WTC11 (cell line): ENCODE results near the gene KCNK17. TPM values are rescaled to one million over a fixed set of nuclear protein-coding genes. Genes with fewer than 3 reads are reported as not detected.

Experiments
- ATAC-seq: fragments of 200-7000 bp; cut with Tn5 transposase; 2 replicates; pipeline ENCODE4 v1.10.0; 2021; ENCODE audit warnings: mild to moderate bottlenecking, moderate library complexity
- CTCF ChIA-PET: fragments of 300-600 bp; sonication (Branson Sonifier 250); formaldehyde crosslinking; loops from one replicate; lab custom pipeline; 2021; ENCODE audit warnings: antibody characterized with exemption; lab: Charles Lee
- POLR2A ChIA-PET: fragments of 350-600 bp; sonication (Branson Sonifier 250); formaldehyde crosslinking; loops from one replicate; lab custom pipeline; 2021; ENCODE audit warnings: antibody characterized with exemption; lab: Charles Lee
- DNase-seq: peaks from one replicate; pipeline ENCODE4 v3.0.0; 2021; ENCODE audit warnings: low spot score
- H3K27ac Mint-ChIP-seq: 2 replicates; pipeline ENCODE4 v1.8.0; 2021; ENCODE audit warnings: mixed read lengths
- H3K27me3 Mint-ChIP-seq: 2 replicates; pipeline ENCODE4 v1.8.0; 2021; ENCODE audit warnings: low read depth, mild to moderate bottlenecking, moderate library complexity, mixed read lengths
- H3K36me3 Mint-ChIP-seq: 2 replicates; pipeline ENCODE4 v1.8.0; 2021; ENCODE audit warnings: mixed read lengths
- H3K4me1 Mint-ChIP-seq: 2 replicates; pipeline ENCODE4 v1.8.0; 2022; ENCODE audit warnings: mixed read lengths
- H3K4me3 Mint-ChIP-seq: 2 replicates; pipeline ENCODE4 v1.8.0; 2021; ENCODE audit warnings: mild to moderate bottlenecking, moderate library complexity, mixed read lengths
- H3K9me3 Mint-ChIP-seq: 2 replicates; pipeline ENCODE4 v1.8.0; 2021; ENCODE audit warnings: mixed read lengths
- GABPB1 ChIP-seq: sonication (generic); formaldehyde crosslinking; IDR thresholded peaks from 2 replicates; pipeline ENCODE4 v1.8.1; 2023; ENCODE audit warnings: mild to moderate bottlenecking, missing genetic modification reagents
- GTF2I ChIP-seq: fragments of 250-450 bp; sonication (Bioruptor Pico); conservative IDR thresholded peaks from 2 replicates; pipeline ENCODE4 v1.4.0; 2021; ENCODE audit warnings: mild to moderate bottlenecking
- IRF2 ChIP-seq: sonication (generic); formaldehyde crosslinking; IDR thresholded peaks from 2 replicates; pipeline ENCODE4 v1.8.0; 2022; ENCODE audit warnings: low read depth, missing genetic modification reagents, borderline replicate concordance
- KAT7 ChIP-seq: sonication (generic); formaldehyde crosslinking; IDR thresholded peaks from 2 replicates; pipeline ENCODE4 v1.8.1; 2023; ENCODE audit warnings: missing genetic modification reagents, mild to moderate bottlenecking, borderline replicate concordance
- MYBL2 ChIP-seq: sonication (generic); formaldehyde crosslinking; IDR thresholded peaks from 2 replicates; pipeline ENCODE4 v1.8.1; 2023; ENCODE audit warnings: mild to moderate bottlenecking, moderate library complexity, missing genetic modification reagents
- SMAD3 ChIP-seq: sonication (generic); formaldehyde crosslinking; IDR thresholded peaks from 2 replicates; pipeline ENCODE4 v1.8.0; 2022; ENCODE audit warnings: missing genetic modification reagents, mild to moderate bottlenecking, borderline replicate concordance
- SMAD4 ChIP-seq: sonication (generic); formaldehyde crosslinking; IDR thresholded peaks from 2 replicates; pipeline ENCODE4 v1.8.0; 2022; ENCODE audit warnings: mild to moderate bottlenecking, missing genetic modification reagents
- TCF7 ChIP-seq: sonication (generic); formaldehyde crosslinking; IDR thresholded peaks from 2 replicates; pipeline ENCODE4 v1.8.0; 2022; ENCODE audit warnings: mild to moderate bottlenecking, low read depth, missing genetic modification reagents, moderate library complexity
- ZBTB21 ChIP-seq: sonication (generic); formaldehyde crosslinking; IDR thresholded peaks from 2 replicates; pipeline ENCODE4 v1.8.1; 2023; ENCODE audit warnings: mild to moderate bottlenecking, missing genetic modification reagents, borderline replicate concordance
- ZNF138 ChIP-seq: sonication (generic); formaldehyde crosslinking; conservative IDR thresholded peaks from 2 replicates; pipeline ENCODE4 v1.8.1; 2022; ENCODE audit warnings: mild to moderate bottlenecking, moderate library complexity, missing genetic modification reagents
- ZNF263 ChIP-seq: sonication (generic); formaldehyde crosslinking; IDR thresholded peaks from 2 replicates; pipeline ENCODE4 v1.8.1; 2022; ENCODE audit warnings: low read depth, mild to moderate bottlenecking, moderate library complexity, missing genetic modification reagents
- ZNF396 ChIP-seq: fragments of 250-450 bp; sonication (Bioruptor Pico); IDR thresholded peaks from 2 replicates; pipeline ENCODE4 v1.8.0; 2021; ENCODE audit warnings: mild to moderate bottlenecking, moderate library complexity, borderline replicate concordance
- ZNF423 ChIP-seq: fragments of 250-450 bp; sonication (Bioruptor Pico); IDR thresholded peaks from 2 replicates; pipeline ENCODE4 v2.1.2; 2022; ENCODE audit warnings: mild to moderate bottlenecking, moderate library complexity
- ZNF671 ChIP-seq: fragments of 250-450 bp; sonication (Bioruptor Pico); IDR thresholded peaks from 2 replicates; pipeline ENCODE4 v1.8.0; 2021; ENCODE audit warnings: mild to moderate bottlenecking
- total RNA-seq: library from RNA; stranded (reverse); gene quantifications from 3 replicates; pipeline ENCODE4 v1.2.3, GENCODE V29; 2021
- TF ChIP-seq, protein P1 (sequence below): sonication (generic); formaldehyde crosslinking; IDR thresholded peaks from 2 replicates; pipeline ENCODE4 v1.8.0; 2023; ENCODE audit warnings: mild to moderate bottlenecking, missing genetic modification reagents
- TF ChIP-seq, protein P2 (sequence below): sonication (generic); formaldehyde crosslinking; IDR thresholded peaks from 2 replicates; pipeline ENCODE4 v1.8.0; 2023; ENCODE audit warnings: missing genetic modification reagents, mild to moderate bottlenecking, borderline replicate concordance
- TF ChIP-seq, protein P3 (sequence below): fragments of 250-450 bp; sonication (Bioruptor Pico); conservative IDR thresholded peaks from 2 replicates; pipeline ENCODE4 v1.9.0; 2021; ENCODE audit warnings: mild to moderate bottlenecking
- TF ChIP-seq, protein P4 (sequence below): sonication (generic); formaldehyde crosslinking; conservative IDR thresholded peaks from 2 replicates; pipeline ENCODE4 v1.8.1; 2023; ENCODE audit warnings: mild to moderate bottlenecking, low read depth, missing genetic modification reagents, moderate library complexity

KCNK17 gene
- total RNA-seq, 1 experiment from 2014 or later = 2.1 TPM

DNA sequence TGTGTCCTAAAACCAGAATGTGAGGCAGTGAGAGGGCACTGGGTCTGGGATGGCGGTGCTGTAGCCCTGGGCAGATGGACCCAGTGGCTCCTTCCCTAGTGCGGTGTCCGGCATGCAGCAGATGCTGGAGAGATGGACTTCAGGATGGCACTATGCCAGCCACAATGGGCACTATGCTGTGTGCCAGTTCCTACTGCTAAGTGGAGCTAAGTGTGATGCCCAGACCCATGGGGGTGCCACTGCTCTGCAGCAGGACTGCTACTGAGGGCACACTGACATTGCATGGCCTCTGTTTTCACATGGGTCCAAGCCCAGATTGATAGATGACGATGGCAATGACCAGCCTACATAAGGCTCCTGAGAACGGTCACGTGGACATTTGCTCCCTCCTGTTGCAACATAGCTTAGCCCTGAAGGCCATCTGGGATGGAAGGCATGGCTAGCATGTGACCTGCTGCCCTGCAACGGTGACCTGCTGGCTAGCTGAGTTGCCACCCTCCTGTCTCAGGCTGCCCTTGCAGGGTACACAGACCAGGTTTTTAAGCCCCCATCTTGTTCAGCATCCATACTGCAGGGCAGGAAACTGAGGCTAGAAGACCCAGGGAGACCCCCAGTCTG, 39.6 kb upstream of the KCNK17 start (continued):
- TF ChIP-seq, protein P1, sequence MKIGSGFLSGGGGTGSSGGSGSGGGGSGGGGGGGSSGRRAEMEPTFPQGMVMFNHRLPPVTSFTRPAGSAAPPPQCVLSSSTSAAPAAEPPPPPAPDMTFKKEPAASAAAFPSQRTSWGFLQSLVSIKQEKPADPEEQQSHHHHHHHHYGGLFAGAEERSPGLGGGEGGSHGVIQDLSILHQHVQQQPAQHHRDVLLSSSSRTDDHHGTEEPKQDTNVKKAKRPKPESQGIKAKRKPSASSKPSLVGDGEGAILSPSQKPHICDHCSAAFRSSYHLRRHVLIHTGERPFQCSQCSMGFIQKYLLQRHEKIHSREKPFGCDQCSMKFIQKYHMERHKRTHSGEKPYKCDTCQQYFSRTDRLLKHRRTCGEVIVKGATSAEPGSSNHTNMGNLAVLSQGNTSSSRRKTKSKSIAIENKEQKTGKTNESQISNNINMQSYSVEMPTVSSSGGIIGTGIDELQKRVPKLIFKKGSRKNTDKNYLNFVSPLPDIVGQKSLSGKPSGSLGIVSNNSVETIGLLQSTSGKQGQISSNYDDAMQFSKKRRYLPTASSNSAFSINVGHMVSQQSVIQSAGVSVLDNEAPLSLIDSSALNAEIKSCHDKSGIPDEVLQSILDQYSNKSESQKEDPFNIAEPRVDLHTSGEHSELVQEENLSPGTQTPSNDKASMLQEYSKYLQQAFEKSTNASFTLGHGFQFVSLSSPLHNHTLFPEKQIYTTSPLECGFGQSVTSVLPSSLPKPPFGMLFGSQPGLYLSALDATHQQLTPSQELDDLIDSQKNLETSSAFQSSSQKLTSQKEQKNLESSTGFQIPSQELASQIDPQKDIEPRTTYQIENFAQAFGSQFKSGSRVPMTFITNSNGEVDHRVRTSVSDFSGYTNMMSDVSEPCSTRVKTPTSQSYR (CRISPR knock-in tag) = no peak
- TF ChIP-seq KAT7 (CRISPR knock-in tag) = no peak

DNA sequence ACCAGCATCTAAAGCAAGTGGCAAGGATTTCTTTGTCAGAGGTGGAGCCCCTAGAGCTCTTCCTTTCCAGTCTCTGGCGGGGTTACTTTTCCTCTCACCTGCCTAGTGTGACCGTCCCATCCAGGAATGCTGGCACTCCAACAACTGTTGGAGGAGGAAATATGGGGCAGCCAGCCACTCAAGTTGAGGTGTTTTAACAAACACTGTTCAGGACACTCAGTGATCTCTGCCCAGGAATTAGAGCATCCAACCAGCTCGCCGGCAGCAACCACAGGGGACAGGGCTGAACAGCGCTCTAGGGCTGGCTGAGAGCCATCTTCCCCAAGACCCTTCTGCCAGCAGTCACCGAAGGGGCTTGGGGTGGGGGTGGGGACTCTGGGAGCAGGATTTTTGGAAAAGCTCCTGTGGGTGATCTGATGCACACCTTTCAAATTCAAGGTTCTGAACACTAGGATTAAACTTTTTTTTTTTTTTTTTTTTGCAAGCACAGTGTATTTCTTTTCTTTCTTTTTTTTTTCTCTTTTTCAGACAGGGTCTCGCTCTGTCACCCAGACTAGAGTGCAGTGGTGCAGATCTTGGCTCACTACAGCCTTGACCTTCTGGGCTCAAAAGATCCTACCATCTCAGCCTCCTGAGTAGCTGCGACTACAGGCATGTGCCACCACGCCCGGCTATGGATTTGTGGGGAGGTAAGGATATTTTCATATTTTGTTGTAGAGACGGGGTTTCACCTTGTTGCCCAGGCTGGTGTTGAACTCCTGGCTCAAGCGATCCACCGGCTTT, 36.7 kb upstream of the KCNK17 start:
- CTCF ChIA-PET = interaction anchor here (0.6 to 2.4 kb wide), 4 partner anchors 11 to 423 kb away, joined by 4 to 10 read pairs (median 6); no protein-coding TSS in a partner anchor
- Mint-ChIP-seq H3K4me3 (no peak overlapping the region), H3K9me3 (no peaks in the 10 kb centered on the region)

DNA sequence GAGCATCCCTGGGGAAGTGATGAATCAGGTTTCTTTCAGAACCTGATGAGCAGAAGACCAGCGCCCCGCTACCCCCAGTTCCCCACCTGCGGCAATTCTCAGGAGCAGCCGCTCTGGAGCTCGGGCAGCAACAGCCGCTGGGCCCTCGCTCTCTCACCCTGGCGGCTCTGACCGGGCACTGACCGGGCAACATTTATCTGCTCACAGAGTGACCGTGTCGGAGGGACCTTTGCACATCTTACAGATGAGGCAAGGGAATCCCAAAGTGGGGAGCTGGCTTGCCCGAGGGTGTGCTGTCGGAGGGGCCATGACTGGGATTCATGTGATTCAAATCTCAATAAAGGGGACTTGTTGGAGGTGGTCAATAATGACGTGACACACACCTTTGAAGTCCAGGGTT, 34.5 kb upstream of the KCNK17 start:
- no peak for DNase-seq
- ATAC-seq = no peak
- Mint-ChIP-seq H3K27ac (no peak overlapping the region), H3K4me3 (no peak overlapping the region), H3K27me3 (no peaks in the 10 kb centered on the region), H3K36me3 (no peaks in the 10 kb centered on the region), H3K9me3 (peaks cover 3% of the 10 kb centered on the region), H3K4me1 (peaks cover 18% of the 10 kb centered on the region)
- ChIA-PET CTCF (interaction anchor here (0.9 to 1.6 kb wide), 7 partner anchors 9 to 366 kb away, joined by 3 to 9 read pairs (median 3); no protein-coding TSS in a partner anchor), POLR2A (no interaction called here)
- TF ChIP-seq SMAD4 (CRISPR knock-in tag) (no peak), ZNF423 (no peak), ZNF671 (CRISPR knock-in tag) (no peak), ZNF396 (no peak), GTF2I (CRISPR knock-in tag) (no peak), GABPB1 (no peak), ZBTB21 (CRISPR knock-in tag) (no peak), MYBL2 (CRISPR knock-in tag) (no peak)
- TF ChIP-seq, protein P2, sequence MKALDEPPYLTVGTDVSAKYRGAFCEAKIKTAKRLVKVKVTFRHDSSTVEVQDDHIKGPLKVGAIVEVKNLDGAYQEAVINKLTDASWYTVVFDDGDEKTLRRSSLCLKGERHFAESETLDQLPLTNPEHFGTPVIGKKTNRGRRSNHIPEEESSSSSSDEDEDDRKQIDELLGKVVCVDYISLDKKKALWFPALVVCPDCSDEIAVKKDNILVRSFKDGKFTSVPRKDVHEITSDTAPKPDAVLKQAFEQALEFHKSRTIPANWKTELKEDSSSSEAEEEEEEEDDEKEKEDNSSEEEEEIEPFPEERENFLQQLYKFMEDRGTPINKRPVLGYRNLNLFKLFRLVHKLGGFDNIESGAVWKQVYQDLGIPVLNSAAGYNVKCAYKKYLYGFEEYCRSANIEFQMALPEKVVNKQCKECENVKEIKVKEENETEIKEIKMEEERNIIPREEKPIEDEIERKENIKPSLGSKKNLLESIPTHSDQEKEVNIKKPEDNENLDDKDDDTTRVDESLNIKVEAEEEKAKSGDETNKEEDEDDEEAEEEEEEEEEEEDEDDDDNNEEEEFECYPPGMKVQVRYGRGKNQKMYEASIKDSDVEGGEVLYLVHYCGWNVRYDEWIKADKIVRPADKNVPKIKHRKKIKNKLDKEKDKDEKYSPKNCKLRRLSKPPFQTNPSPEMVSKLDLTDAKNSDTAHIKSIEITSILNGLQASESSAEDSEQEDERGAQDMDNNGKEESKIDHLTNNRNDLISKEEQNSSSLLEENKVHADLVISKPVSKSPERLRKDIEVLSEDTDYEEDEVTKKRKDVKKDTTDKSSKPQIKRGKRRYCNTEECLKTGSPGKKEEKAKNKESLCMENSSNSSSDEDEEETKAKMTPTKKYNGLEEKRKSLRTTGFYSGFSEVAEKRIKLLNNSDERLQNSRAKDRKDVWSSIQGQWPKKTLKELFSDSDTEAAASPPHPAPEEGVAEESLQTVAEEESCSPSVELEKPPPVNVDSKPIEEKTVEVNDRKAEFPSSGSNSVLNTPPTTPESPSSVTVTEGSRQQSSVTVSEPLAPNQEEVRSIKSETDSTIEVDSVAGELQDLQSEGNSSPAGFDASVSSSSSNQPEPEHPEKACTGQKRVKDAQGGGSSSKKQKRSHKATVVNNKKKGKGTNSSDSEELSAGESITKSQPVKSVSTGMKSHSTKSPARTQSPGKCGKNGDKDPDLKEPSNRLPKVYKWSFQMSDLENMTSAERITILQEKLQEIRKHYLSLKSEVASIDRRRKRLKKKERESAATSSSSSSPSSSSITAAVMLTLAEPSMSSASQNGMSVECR = no peak

More for the DNA sequence above, 36.7 kb upstream of the KCNK17 start:
- DNase-seq = no peak
- H3K27me3 Mint-ChIP-seq = no peaks in the 10 kb centered on the region
- TF ChIP-seq SMAD3 (CRISPR knock-in tag) (no peak), TCF7 (CRISPR knock-in tag) (no peak), ZNF138 (CRISPR knock-in tag) (no peak), IRF2 (CRISPR knock-in tag) (no peak), ZNF263 (CRISPR knock-in tag) (no peak), KAT7 (CRISPR knock-in tag) (no peak)
- TF ChIP-seq, protein P3, sequence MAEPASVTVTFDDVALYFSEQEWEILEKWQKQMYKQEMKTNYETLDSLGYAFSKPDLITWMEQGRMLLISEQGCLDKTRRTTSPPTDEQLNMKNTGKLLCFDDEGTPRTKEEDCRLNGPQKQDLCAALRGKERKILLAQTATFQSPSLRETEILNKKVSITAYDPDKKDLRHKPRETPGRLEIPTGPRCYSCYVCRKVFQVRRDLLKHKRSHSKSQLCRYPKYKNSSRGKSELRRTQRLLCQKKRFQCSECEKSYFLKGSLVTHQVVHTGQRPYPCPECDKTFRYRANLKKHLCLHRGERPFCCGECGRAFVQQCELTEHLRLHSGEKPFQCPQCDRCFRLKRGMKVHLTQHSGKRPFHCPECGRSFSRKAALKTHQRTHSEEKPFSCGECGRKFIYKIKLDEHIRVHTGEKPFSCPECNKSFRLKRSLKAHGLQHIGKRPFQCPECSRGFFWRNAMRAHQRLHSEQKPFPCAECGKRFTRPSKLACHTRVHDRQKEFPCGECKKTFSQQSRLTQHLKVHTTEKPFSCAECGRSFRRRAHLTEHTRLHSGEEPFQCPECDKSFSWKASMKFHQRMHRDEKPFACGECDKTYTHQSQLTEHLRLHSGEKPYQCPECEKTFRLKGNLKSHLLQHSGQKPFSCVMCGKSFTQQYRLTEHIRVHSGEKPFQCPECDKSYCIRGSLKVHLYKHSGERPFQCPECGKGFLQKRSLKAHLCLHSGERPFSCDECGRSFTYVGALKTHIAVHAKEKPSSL = no peak
- TF ChIP-seq, protein P4, sequence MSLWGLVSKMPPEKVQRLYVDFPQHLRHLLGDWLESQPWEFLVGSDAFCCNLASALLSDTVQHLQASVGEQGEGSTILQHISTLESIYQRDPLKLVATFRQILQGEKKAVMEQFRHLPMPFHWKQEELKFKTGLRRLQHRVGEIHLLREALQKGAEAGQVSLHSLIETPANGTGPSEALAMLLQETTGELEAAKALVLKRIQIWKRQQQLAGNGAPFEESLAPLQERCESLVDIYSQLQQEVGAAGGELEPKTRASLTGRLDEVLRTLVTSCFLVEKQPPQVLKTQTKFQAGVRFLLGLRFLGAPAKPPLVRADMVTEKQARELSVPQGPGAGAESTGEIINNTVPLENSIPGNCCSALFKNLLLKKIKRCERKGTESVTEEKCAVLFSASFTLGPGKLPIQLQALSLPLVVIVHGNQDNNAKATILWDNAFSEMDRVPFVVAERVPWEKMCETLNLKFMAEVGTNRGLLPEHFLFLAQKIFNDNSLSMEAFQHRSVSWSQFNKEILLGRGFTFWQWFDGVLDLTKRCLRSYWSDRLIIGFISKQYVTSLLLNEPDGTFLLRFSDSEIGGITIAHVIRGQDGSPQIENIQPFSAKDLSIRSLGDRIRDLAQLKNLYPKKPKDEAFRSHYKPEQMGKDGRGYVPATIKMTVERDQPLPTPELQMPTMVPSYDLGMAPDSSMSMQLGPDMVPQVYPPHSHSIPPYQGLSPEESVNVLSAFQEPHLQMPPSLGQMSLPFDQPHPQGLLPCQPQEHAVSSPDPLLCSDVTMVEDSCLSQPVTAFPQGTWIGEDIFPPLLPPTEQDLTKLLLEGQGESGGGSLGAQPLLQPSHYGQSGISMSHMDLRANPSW (CRISPR knock-in tag) = no peak
- TF ChIP-seq, all 79 proteins: peak for 0
- H3K4me1 Mint-ChIP-seq = 0 out of 2 replicates have a peak, but pooled peaks cover 2% of the 10 kb centered on the region
- H3K36me3 Mint-ChIP-seq = no peaks in the 10 kb centered on the region
- no peak for ATAC-seq
- POLR2A ChIA-PET = interaction anchor here (0.7 kb wide), 1 partner anchor 624 kb away, joined by 5 read pairs; no protein-coding TSS in a partner anchor
- H3K27ac Mint-ChIP-seq = no peak overlapping the region
